ENCODE measurements around the gene VEGFA.

The VEGFA gene

GRCh38 chr6:43771210-43771857, 1.3 kb downstream of the VEGFA start:
- Histone ChIP-seq H3K27me3 (ENCODE audit: insufficient read depth, low read length) (no peaks in the 10 kb centered on the region), H2AFZ (ENCODE audit: insufficient read depth, low read length, poor library complexity) (peak overlapping the region; percentile 72), H3K4ac (ENCODE audit: low read depth, low read length) (peak overlapping the region; percentile 53), H3K79me2 (ENCODE audit: control insufficient read depth, insufficient read depth, low read length, poor library complexity) (peaks cover 9% of the 10 kb centered on the region), H2AK5ac (ENCODE audit: low read length) (peak overlapping the region; percentile 25), H3K18ac (ENCODE audit: low read length) (peak overlapping the region; percentile 93), H3K27ac (ENCODE audit: low read depth, low read length) (peak overlapping the region; percentile 38), H3K36me3 (ENCODE audit: control insufficient read depth in 1 of 2, insufficient read depth in 2 of 2, low read length in 2 of 2) (no peaks in the 10 kb centered on the region), H4K12ac (ENCODE audit: low read depth, low read length) (peak overlapping the region; percentile 51), H3K4me2 (ENCODE audit: low read length) (peak overlapping the region; percentile 98), H4K91ac (ENCODE audit: low read depth, low read length) (peak overlapping the region; percentile 71), H3K4me1 (ENCODE audit: control insufficient read depth in 1 of 2, insufficient read depth in 2 of 2, low read length in 2 of 2) (peaks cover 7 to 18% of the 10 kb centered on the region in 2 experiments), H3K9ac (ENCODE audit: low read length) (peak overlapping the region; percentile 79), H2BK5ac (ENCODE audit: low read depth, low read length, poor library complexity) (peak overlapping the region; percentile 25), H2BK12ac (ENCODE audit: low read length) (peak overlapping the region; percentile 41), H3K14ac (ENCODE audit: low read length) (peak overlapping the region; percentile 89), H3K4me3 (ENCODE audit: low read depth, low read length) (peak overlapping the region; percentile 82), H4K8ac (ENCODE audit: low read depth, low read length) (peak overlapping the region; percentile 27), H3K79me1 (ENCODE audit: low read length) (peaks cover 17% of the 10 kb centered on the region), H3K9me3 (ENCODE audit: insufficient read depth, low read depth, low read length) (no peaks in the 10 kb centered on the region), H3K23ac (ENCODE audit: low read length) (no peak overlapping the region), H2BK120ac (ENCODE audit: insufficient read depth, low read length, poor library complexity) (peak overlapping the region; percentile 65)
- no CpG with 5 or more reads among the region's 66 CpGs for WGBS (ENCODE audit: extremely low coverage, insufficient coverage, insufficient read length)
- peak; percentile 41 to 53 for DNase-seq

GRCh38 chr6:43771858-43772680, 2.1 kb downstream of the VEGFA start:
- no peak overlapping the region for H2AK5ac ChIP-seq (ENCODE audit: low read length)
- no peaks in the 10 kb centered on the region for H3K27me3 ChIP-seq (ENCODE audit: insufficient read depth, low read length)
- H3K9ac ChIP-seq (ENCODE audit: low read length), result no peak overlapping the region
- H3K79me1 ChIP-seq (ENCODE audit: low read length), result peaks cover 17% of the 10 kb centered on the region
- H3K14ac ChIP-seq (ENCODE audit: low read length), result peak overlapping the region; percentile 40
- peak overlapping the region; percentile 71 for H4K91ac ChIP-seq (ENCODE audit: low read depth, low read length)
- no peak overlapping the region for H2BK5ac ChIP-seq (ENCODE audit: low read depth, low read length, poor library complexity)
- H3K27ac ChIP-seq (ENCODE audit: low read depth, low read length), result no peak overlapping the region
- peaks cover 7 to 18% of the 10 kb centered on the region in 2 experiments for H3K4me1 ChIP-seq (ENCODE audit: control insufficient read depth in 1 of 2, insufficient read depth in 2 of 2, low read length in 2 of 2)
- H3K4me3 ChIP-seq (ENCODE audit: low read depth, low read length), result peak overlapping the region; percentile 82
- H3K4me2 ChIP-seq (ENCODE audit: low read length), result peak overlapping the region; percentile 98
- WGBS (ENCODE audit: extremely low coverage, insufficient coverage, insufficient read length), result no CpG with 5 or more reads among the region's 48 CpGs
- peak overlapping the region; percentile 6 for H2BK120ac ChIP-seq (ENCODE audit: insufficient read depth, low read length, poor library complexity)
- no peak overlapping the region for H2BK12ac ChIP-seq (ENCODE audit: low read length)
- peak overlapping the region; percentile 8 for H4K8ac ChIP-seq (ENCODE audit: low read depth, low read length)
- no peaks in the 10 kb centered on the region for H3K9me3 ChIP-seq (ENCODE audit: insufficient read depth, low read depth, low read length)
- H3K23ac ChIP-seq (ENCODE audit: low read length), result no peak overlapping the region
- H3K79me2 ChIP-seq (ENCODE audit: control insufficient read depth, insufficient read depth, low read length, poor library complexity), result peaks cover 9% of the 10 kb centered on the region
- H4K12ac ChIP-seq (ENCODE audit: low read depth, low read length), result peak overlapping the region; percentile 4
- H3K4ac ChIP-seq (ENCODE audit: low read depth, low read length), result peak overlapping the region; percentile 35
- DNase-seq, result peak in 1 of 2 donors; percentile 35
- peaks cover 0 to 3% of the 10 kb centered on the region in 2 experiments for H3K36me3 ChIP-seq (ENCODE audit: control insufficient read depth in 1 of 2, insufficient read depth in 2 of 2, low read length in 2 of 2)
- H3K18ac ChIP-seq (ENCODE audit: low read length), result no peak overlapping the region
- no peak overlapping the region for H2AFZ ChIP-seq (ENCODE audit: insufficient read depth, low read length, poor library complexity)

- Histone ChIP-seq H3K9ac (ENCODE audit: low read length) (no peak overlapping the region), H3K4me1 (ENCODE audit: control insufficient read depth in 1 of 2, insufficient read depth in 2 of 2, low read length in 2 of 2) (peaks cover 7 to 18% of the 10 kb centered on the region in 2 experiments), H3K4me3 (ENCODE audit: low read depth, low read length) (no peak overlapping the region), H3K9me3 (ENCODE audit: insufficient read depth, low read depth, low read length) (no peaks in the 10 kb centered on the region), H4K12ac (ENCODE audit: low read depth, low read length) (no peak overlapping the region), H4K91ac (ENCODE audit: low read depth, low read length) (peak overlapping the region; percentile 28), H3K4me2 (ENCODE audit: low read length) (peak overlapping the region; percentile 98), H3K79me2 (ENCODE audit: control insufficient read depth, insufficient read depth, low read length, poor library complexity) (peaks cover 9% of the 10 kb centered on the region), H3K36me3 (ENCODE audit: control insufficient read depth in 1 of 2, insufficient read depth in 2 of 2, low read length in 2 of 2) (peaks cover 4 to 8% of the 10 kb centered on the region in 2 experiments), H3K4ac (ENCODE audit: low read depth, low read length) (peak overlapping the region; percentile 26), H2AFZ (ENCODE audit: insufficient read depth, low read length, poor library complexity) (no peak overlapping the region), H3K18ac (ENCODE audit: low read length) (peak overlapping the region; percentile 32), H2BK120ac (ENCODE audit: insufficient read depth, low read length, poor library complexity) (no peak overlapping the region), H3K23ac (ENCODE audit: low read length) (no peak overlapping the region), H2BK12ac (ENCODE audit: low read length) (no peak overlapping the region), H2AK5ac (ENCODE audit: low read length) (no peak overlapping the region), H3K27me3 (ENCODE audit: insufficient read depth, low read length) (no peaks in the 10 kb centered on the region), H3K79me1 (ENCODE audit: low read length) (peaks cover 17% of the 10 kb centered on the region), H3K14ac (ENCODE audit: low read length) (peak overlapping the region; percentile 27), H2BK5ac (ENCODE audit: low read depth, low read length, poor library complexity) (no peak overlapping the region), H3K27ac (ENCODE audit: low read depth, low read length) (no peak overlapping the region), H4K8ac (ENCODE audit: low read depth, low read length) (no peak overlapping the region)
- no CpG with 5 or more reads among the region's 7 CpGs for WGBS (ENCODE audit: extremely low coverage, insufficient coverage, insufficient read length)
- no peak for DNase-seq
Measured at GRCh38 chr6:43772681-43773049, 2.7 kb downstream of the VEGFA start.

GRCh38 chr6:43773050-43773979, 3.3 kb downstream of the VEGFA start:
- Histone ChIP-seq H3K4me3 (ENCODE audit: low read depth, low read length) (no peak overlapping the region), H4K8ac (ENCODE audit: low read depth, low read length) (no peak overlapping the region), H2BK5ac (ENCODE audit: low read depth, low read length, poor library complexity) (no peak overlapping the region), H2BK120ac (ENCODE audit: insufficient read depth, low read length, poor library complexity) (no peak overlapping the region), H2AFZ (ENCODE audit: insufficient read depth, low read length, poor library complexity) (no peak overlapping the region), H3K14ac (ENCODE audit: low read length) (no peak overlapping the region), H3K36me3 (ENCODE audit: control insufficient read depth in 1 of 2, insufficient read depth in 2 of 2, low read length in 2 of 2) (peaks cover 10 to 14% of the 10 kb centered on the region in 2 experiments), H2AK5ac (ENCODE audit: low read length) (no peak overlapping the region), H4K91ac (ENCODE audit: low read depth, low read length) (no peak overlapping the region), H3K79me2 (ENCODE audit: control insufficient read depth, insufficient read depth, low read length, poor library complexity) (peaks cover 9% of the 10 kb centered on the region), H3K27me3 (ENCODE audit: insufficient read depth, low read length) (no peaks in the 10 kb centered on the region), H3K18ac (ENCODE audit: low read length) (no peak overlapping the region), H3K9me3 (ENCODE audit: insufficient read depth, low read depth, low read length) (no peaks in the 10 kb centered on the region), H3K4me1 (ENCODE audit: control insufficient read depth in 1 of 2, insufficient read depth in 2 of 2, low read length in 2 of 2) (peaks cover 7 to 18% of the 10 kb centered on the region in 2 experiments), H3K27ac (ENCODE audit: low read depth, low read length) (no peak overlapping the region), H3K4ac (ENCODE audit: low read depth, low read length) (peak overlapping the region; percentile 26), H3K9ac (ENCODE audit: low read length) (no peak overlapping the region), H4K12ac (ENCODE audit: low read depth, low read length) (no peak overlapping the region), H3K79me1 (ENCODE audit: low read length) (peaks cover 17% of the 10 kb centered on the region), H2BK12ac (ENCODE audit: low read length) (no peak overlapping the region), H3K23ac (ENCODE audit: low read length) (no peak overlapping the region), H3K4me2 (ENCODE audit: low read length) (peak overlapping the region; percentile 98)
- peak; percentile 26 to 68 for DNase-seq
- no CpG with 5 or more reads among the region's 12 CpGs for WGBS (ENCODE audit: extremely low coverage, insufficient coverage, insufficient read length)

Measured in trophoblast cell (in vitro differentiated cells and primary cell).